UCSD-AML1 (cell line): ENCODE data around the gene PCYT1A.
"Not testable (repeated sequence)": the region's sequence is repeated elsewhere in the genome, so short reads cannot be mapped to it uniquely, and the experiment has no call there.

Experiments
- DNase-seq: peaks from one replicate; lab custom pipeline; 2025; ENCODE audit not compliant: unreplicated experiment; lab: John Stamatoyannopoulos, UW

PCYT1A gene

DNA sequence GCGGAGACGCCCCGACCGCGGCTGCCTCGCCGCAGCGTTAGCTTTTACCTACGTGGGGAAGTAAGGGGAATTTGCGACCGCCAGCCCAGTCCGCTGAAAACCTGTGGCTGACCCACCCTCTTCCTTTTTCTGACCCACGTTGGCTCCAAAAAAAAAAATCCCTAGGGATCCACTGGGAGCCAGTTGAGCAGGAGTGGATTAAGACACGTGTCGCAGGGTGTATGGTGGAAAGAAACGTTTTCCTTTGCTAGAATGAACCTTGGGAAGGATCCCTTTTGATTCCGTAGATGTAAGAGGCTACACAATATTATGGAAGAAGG lies 575 bp upstream of the PCYT1A start:
- DNase-seq = no peak

DNA sequence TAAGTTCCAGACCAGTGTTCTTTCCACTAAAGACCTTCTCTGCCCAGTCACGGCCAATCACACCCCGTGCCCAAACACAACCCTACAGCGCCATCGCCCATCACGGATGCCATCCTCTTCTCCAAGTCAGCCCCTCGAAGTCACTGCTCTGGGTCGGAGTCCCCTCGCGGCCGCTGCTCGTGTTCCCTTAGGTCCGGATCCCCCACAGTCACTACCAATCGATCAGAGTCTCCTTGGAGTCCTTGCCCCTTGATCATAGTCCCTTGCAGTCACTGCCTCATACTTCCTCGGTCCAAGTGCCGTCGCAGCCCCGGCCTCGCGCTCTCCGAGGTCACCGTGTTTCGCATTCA lies 461 bp downstream of the PCYT1A start:
- no peak for DNase-seq

GRCh38 chr3:196284396-196284795 lies 3.1 kb downstream of the PCYT1A start:
- no peak for DNase-seq

GRCh38 chr3:196281962-196282361 lies 5.6 kb downstream of the PCYT1A start:
- no peak for DNase-seq

GRCh38 chr3:196280689-196281440 lies 6.7 kb downstream of the PCYT1A start:
- no peak for DNase-seq

DNA sequence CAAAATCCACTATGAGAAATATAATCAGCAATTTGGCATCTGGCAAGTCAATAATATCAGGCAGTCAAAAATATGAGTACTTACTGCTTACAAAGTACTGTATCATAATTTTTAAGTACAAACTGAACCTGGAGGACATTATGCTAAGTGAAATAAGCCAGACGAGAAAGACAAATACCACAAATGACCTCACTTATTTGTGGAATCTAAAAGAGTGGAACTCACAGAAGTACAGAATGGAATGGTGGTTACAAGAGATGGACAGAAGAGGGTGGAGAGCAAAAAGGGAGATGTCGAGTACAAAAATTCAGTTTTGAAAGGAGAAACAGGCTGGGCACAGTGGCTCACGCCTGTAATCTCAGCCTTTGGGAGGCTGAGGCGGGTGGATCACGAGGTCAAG lies 12.4 kb downstream of the PCYT1A start:
- DNase-seq = no peak

GRCh38 chr3:196274585-196274984 lies 12.9 kb downstream of the PCYT1A start:
- DNase-seq = no peak

- no peak for DNase-seq
Measured at GRCh38 chr3:196273655-196274054, 13.9 kb downstream of the PCYT1A start.

- DNase-seq = no peak
Measured at GRCh38 chr3:196272826-196273225, 14.7 kb downstream of the PCYT1A start.

GRCh38 chr3:196270499-196270898 lies 17.0 kb downstream of the PCYT1A start:
- no peak for DNase-seq

DNA sequence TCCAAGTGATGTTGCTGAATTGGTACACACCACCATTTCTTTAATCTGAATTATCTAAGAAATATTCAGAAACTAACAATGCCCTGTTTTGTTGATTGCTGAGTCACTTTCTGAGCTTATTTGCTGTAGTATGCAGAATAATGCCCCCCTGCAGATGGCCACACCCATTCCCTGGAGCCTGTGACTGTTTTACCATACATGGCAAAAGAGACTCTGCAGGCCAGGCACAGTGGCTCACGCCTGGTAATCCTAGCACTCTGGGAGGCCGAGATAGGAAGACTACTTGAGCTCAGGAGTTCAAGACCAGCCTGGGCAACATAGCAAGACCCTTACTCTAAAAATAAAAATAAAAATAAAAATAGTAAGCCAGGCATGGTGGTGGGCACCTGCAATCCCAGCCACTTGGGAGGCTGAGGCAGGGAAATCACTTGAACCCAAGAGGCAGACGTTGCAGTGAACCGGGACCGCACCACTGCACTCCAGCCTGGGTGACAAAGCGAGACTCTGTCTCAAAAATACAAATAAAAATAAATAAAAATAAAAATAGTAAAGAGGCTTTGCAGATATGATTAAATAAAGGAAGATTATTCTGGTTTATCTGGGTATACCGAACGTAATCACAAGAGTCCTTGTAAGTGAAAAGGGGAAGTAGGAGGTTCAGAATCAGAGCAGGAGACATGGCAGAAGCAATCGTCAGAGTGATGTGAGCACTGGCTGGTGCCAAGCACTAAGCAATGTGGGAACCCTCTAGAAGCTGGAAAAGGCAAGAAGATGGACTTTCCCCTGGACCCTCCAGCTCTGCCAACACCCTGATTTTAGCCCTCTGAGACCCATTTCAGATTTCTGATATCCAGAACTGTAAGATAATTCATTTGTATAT lies 19.0 kb downstream of the PCYT1A start:
- DNase-seq = no peak

GRCh38 chr3:196263819-196264218 lies 23.7 kb downstream of the PCYT1A start:
- no peak for DNase-seq

DNA sequence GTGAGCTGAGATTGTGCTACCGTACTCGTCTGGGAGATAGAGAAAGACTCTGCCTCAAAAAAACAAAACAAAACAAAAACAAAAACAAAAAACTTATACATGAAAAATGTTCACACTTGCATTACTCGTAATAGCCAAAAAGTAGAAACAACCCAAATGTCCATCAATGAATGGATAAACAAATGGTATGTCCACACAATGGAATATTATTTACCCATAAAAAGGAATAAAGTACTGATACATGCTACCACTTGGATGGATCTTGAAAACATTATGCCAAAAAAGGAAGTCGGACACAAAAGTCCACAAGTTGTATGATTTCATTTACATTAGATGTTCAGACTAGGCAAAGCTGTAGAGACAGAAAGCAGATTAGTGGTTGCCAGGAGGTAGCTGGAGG lies 26.7 kb downstream of the PCYT1A start:
- no peak for DNase-seq

- DNase-seq = no peak
Measured at GRCh38 chr3:196255776-196256175, 31.8 kb downstream of the PCYT1A start.

DNA sequence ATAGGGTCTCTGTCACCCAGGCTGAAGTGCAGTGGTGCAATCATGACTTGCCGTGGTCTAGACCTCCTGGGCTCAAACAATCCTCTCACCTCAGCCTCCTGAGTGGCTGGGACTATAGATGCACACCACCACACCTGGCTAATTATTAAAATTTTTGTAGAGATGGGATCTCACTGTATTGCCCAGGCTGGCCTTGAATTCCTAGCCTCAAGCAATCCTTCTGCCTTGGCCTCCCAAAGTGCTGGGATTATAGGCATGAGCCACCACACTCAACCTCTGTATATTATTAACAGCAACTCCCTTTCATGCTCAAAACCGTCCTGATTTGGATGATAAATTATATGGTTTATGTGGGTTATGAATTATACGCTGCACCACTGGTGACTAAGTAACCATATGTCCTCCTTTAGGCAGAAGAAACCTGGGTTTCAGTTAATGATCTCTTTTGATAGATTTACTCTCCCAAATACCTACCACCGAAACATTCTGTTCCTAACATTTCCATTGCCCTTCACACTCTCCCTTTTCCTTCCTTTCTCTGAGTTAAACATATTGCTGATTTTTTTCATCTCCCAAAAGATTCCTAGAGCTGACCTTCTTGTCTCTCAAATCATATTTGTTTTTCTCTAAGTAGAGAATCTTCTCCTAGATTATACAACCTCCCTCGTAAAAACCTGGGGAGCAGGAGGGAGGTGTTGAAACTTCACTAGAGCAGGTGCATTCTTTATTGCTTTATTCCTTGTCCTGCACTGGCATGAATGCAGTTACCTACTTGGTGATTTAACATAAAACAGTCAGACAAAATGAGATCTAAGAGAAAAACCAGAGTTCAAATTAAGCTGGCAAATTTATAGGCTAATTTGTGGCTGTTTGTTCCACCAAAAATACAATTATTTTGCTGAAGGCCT lies 32.9 kb downstream of the PCYT1A start:
- no peak for DNase-seq

- no peak for DNase-seq
Measured at GRCh38 chr3:196251918-196252317, 35.6 kb downstream of the PCYT1A start.

- no peak for DNase-seq
Measured at GRCh38 chr3:196246612-196247308, 40.8 kb downstream of the PCYT1A start.

DNA sequence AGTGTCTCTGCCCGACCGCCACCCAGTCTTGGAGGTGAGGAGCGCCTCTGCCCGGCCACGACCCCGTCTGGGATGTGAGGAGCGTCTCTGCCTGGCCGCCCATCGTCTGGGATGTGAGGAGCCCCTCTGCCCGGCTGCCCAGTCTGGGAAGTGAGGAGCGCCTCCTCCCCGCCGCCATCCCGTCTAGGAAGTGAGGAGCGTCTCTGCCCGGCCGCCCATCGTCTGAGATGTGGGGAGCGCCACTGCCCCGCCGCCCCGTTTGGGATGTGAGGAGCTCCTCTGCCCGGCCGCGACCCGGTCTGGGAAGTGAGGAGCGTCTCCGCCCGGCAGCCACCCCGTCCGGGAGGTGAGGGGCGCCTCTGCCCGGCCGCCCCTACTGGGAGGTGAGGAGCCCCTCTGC lies 43.4 kb downstream of the PCYT1A start:
- DNase-seq = not testable (repeated sequence)

GRCh38 chr3:196241704-196242103 lies 45.8 kb downstream of the PCYT1A start:
- DNase-seq = no peak

- DNase-seq = no peak
Measured at GRCh38 chr3:196240424-196240823, 47.1 kb downstream of the PCYT1A start.
